H1 (cell line): ENCODE data around the gene HECTD1. TPM values are rescaled to one million over a fixed set of nuclear protein-coding genes. Genes with fewer than 3 reads are reported as not detected.

ENCODE experiments used
- CTCF ChIA-PET: fragments of 300-600 bp; sonication (Branson Sonifier 250); formaldehyde crosslinking; loops from one replicate; lab custom pipeline; 2021; ENCODE audit not compliant: partially characterized antibody; lab: Charles Lee
- POLR2A ChIA-PET: fragments of 300-600 bp; sonication (Branson Sonifier 250); formaldehyde crosslinking; loops from one replicate; lab custom pipeline; 2021; ENCODE audit warnings: inconsistent platforms; ENCODE audit not compliant: partially characterized antibody; lab: Charles Lee
- DNase-seq, 2 experiments: peaks; one replicate each; pipeline versions ENCODE4 v3.0.0 to v3.0.0-alpha.2; 2010 to 2022; ENCODE audit warnings: low spot score in 2 of 2, low read depth in 1 of 2, mixed read lengths in 1 of 2
- FAIRE-seq: peaks from 2 replicates; lab custom pipeline; 2011; peaks lifted over from hg19 to GRCh38; lab: Jason Lieb, UNC
- H2AFZ ChIP-seq: 2 replicates; pipeline ENCODE4 v1.8.1; 2012; ENCODE audit warnings: low read length, inconsistent platforms
- H2AK5ac ChIP-seq: 2 replicates; pipeline ENCODE4 v1.6.1; 2013; ENCODE audit warnings: low read depth, low read length
- H2BK120ac ChIP-seq: replicated peaks from 2 replicates; pipeline ENCODE3; 2013; ENCODE audit warnings: low read depth, low read length, inconsistent platforms
- H2BK12ac ChIP-seq: 2 replicates; pipeline ENCODE4 v1.6.1; 2013; ENCODE audit warnings: low read depth, low read length
- H2BK15ac ChIP-seq: 2 replicates; pipeline ENCODE4 v1.6.1; 2013; ENCODE audit warnings: low read length
- H2BK20ac ChIP-seq: 2 replicates; pipeline ENCODE4 v1.6.1; 2013; ENCODE audit warnings: low read length
- H2BK5ac ChIP-seq: 2 replicates; pipeline ENCODE4 v1.6.1; 2013; ENCODE audit warnings: low read depth, low read length
- H3K14ac ChIP-seq: 2 replicates; pipeline ENCODE4 v1.6.1; 2013; ENCODE audit warnings: inconsistent platforms; ENCODE audit not compliant: insufficient read length
- H3K18ac ChIP-seq: 2 replicates; pipeline ENCODE4 v1.6.1; 2013; ENCODE audit warnings: low read length; ENCODE audit errors: extremely low read depth
- H3K23ac ChIP-seq: 2 replicates; pipeline ENCODE4 v1.6.1; 2013; ENCODE audit warnings: inconsistent platforms; ENCODE audit not compliant: insufficient read length
- H3K23me2 ChIP-seq: 2 replicates; pipeline ENCODE4 v1.6.1; 2013; ENCODE audit warnings: low read depth, low read length
- H3K27ac ChIP-seq: 2 replicates; pipeline ENCODE4 v1.6.1; 2011; ENCODE audit warnings: low read depth, low read length, inconsistent platforms
- H3K27me3 ChIP-seq, 4 experiments: replicated peaks in 1 of 4; 1 replicate in 1 of 4; 2 replicates in 3 of 4; pipeline versions ENCODE4 v1.6.1 to v1.8.1; 2011 to 2013; ENCODE audit warnings: low read length in 3 of 4, mild to moderate bottlenecking in 3 of 4, inconsistent platforms in 2 of 4, mixed read lengths in 2 of 4, moderate library complexity in 1 of 4; ENCODE audit not compliant: control insufficient read depth in 3 of 4, insufficient read depth in 3 of 4; ENCODE audit errors: extremely low read depth in 1 of 4
- H3K36me3 ChIP-seq, 4 experiments: 2 replicates each; pipeline versions ENCODE4 v1.6.1 to v1.8.1; 2011 to 2013; ENCODE audit warnings: mild to moderate bottlenecking in 4 of 4, low read length in 3 of 4, moderate library complexity in 2 of 4, control low read depth in 1 of 4, inconsistent platforms in 1 of 4; ENCODE audit not compliant: insufficient read depth in 4 of 4, control insufficient read depth in 2 of 4
- H3K4ac ChIP-seq: replicated peaks from 2 replicates; pipeline ENCODE3; 2013; ENCODE audit warnings: low read length, low read depth, mixed read lengths, inconsistent platforms; ENCODE audit not compliant: insufficient read length
- H3K4me1 ChIP-seq, 4 experiments: replicated peaks in 1 of 4; 1 replicate in 1 of 4; 2 replicates in 3 of 4; pipeline versions ENCODE4 v1.6.1 to v1.8.1; 2011 to 2013; ENCODE audit warnings: low read length in 3 of 4, inconsistent platforms in 2 of 4, mixed read lengths in 1 of 4; ENCODE audit not compliant: insufficient read depth in 4 of 4, control insufficient read depth in 3 of 4
- H3K4me2 ChIP-seq, 2 experiments: 2 replicates each; pipeline versions ENCODE4 v1.6.1 to v1.8.1; 2011 to 2013; ENCODE audit warnings: low read depth in 2 of 2, low read length in 2 of 2, control low read depth in 1 of 2, inconsistent platforms in 1 of 2, mild to moderate bottlenecking in 1 of 2; ENCODE audit not compliant: insufficient read depth in 1 of 2
- H3K4me3 ChIP-seq, 4 experiments: fragments of 200-600, 300-600 bp in 1 of 4; sonication (generic), shearing (Covaris generic), sonication (Bioruptor Twin) in 1 of 4; 2 replicates each; pipeline versions ENCODE4 v1.5.1 to v1.8.1; 2011 to 2016; ENCODE audit warnings: low read length in 4 of 4, low read depth in 3 of 4, control low read depth in 2 of 4, inconsistent platforms in 2 of 4, mild to moderate bottlenecking in 2 of 4, mixed read lengths in 1 of 4, moderate library complexity in 1 of 4; ENCODE audit not compliant: insufficient read depth in 2 of 4; ENCODE audit errors: extremely low read depth in 1 of 4
- H3K56ac ChIP-seq: replicated peaks from 2 replicates; pipeline ENCODE3; 2013; ENCODE audit warnings: low read depth, mild to moderate bottlenecking, mixed read lengths, low read length, inconsistent platforms; ENCODE audit not compliant: insufficient read length
- H3K79me1 ChIP-seq: 2 replicates; pipeline ENCODE4 v1.6.1; 2013; ENCODE audit warnings: low read depth, low read length, control low read depth
- H3K79me2 ChIP-seq, 2 experiments: 2 replicates each; pipeline versions ENCODE4 v1.6.1 to v1.8.1; 2012 to 2013; ENCODE audit warnings: low read length in 2 of 2, mild to moderate bottlenecking in 2 of 2, inconsistent platforms in 1 of 2; ENCODE audit not compliant: insufficient read depth in 2 of 2, control insufficient read depth in 1 of 2
- H3K9ac ChIP-seq, 4 experiments: replicated peaks in 1 of 4; 1 replicate in 1 of 4; 2 replicates in 3 of 4; pipeline versions ENCODE4 v1.6.1 to v1.8.1; 2011 to 2013; ENCODE audit warnings: low read depth in 3 of 4, low read length in 3 of 4, control low read depth in 2 of 4, mild to moderate bottlenecking in 2 of 4, moderate library complexity in 2 of 4, inconsistent platforms in 1 of 4; ENCODE audit errors: extremely low read depth in 1 of 4
- H3K9me3 ChIP-seq, 2 experiments: 2 replicates each; pipeline versions ENCODE4 v1.6.1 to v1.8.1; 2012 to 2013; ENCODE audit warnings: mild to moderate bottlenecking in 2 of 2, moderate library complexity in 2 of 2, control low read depth in 1 of 2, inconsistent platforms in 1 of 2, low read depth in 1 of 2, low read length in 1 of 2, mixed read lengths in 1 of 2; ENCODE audit not compliant: insufficient read depth in 2 of 2
- H4K20me1 ChIP-seq, 2 experiments: replicated peaks in 1 of 2; 2 replicates each; pipeline versions ENCODE3 to v1.8.1; 2011 to 2013; ENCODE audit warnings: inconsistent platforms in 2 of 2, low read length in 2 of 2, mild to moderate bottlenecking in 1 of 2; ENCODE audit not compliant: insufficient read depth in 2 of 2, control insufficient read depth in 1 of 2
- H4K5ac ChIP-seq: 2 replicates; pipeline ENCODE4 v1.6.1; 2013; ENCODE audit warnings: low read length, low read depth, mixed read lengths, inconsistent platforms; ENCODE audit not compliant: insufficient read length
- H4K8ac ChIP-seq: 2 replicates; pipeline ENCODE4 v1.8.0; 2013; ENCODE audit warnings: mild to moderate bottlenecking, moderate library complexity, low read length, inconsistent platforms; ENCODE audit not compliant: insufficient read depth; ENCODE audit errors: extremely low read depth
- H4K91ac ChIP-seq: replicated peaks from 2 replicates; pipeline ENCODE3; 2013; ENCODE audit warnings: low read length, mixed read lengths, inconsistent platforms; ENCODE audit not compliant: insufficient read length
- ASH2L ChIP-seq: fragments of 200-600, 300-600 bp; sonication (generic); IDR thresholded peaks from one replicate; pipeline ENCODE4 v1.7.1; 2017; ENCODE audit warnings: low read length
- BACH1 ChIP-seq: IDR thresholded peaks from 2 replicates; pipeline ENCODE4 v1.6.1; 2012; ENCODE audit warnings: low read length, improper control_type of control experiment
- EP300 ChIP-seq, 2 experiments: IDR thresholded peaks; 1 replicate in 1 of 2; 2 replicates in 1 of 2; pipeline ENCODE4 v1.6.1; 2011 to 2012; ENCODE audit warnings: low read depth in 2 of 2, low read length in 2 of 2, mild to moderate bottlenecking in 2 of 2, borderline replicate concordance in 1 of 2, inconsistent platforms in 1 of 2, moderate library complexity in 1 of 2
- EZH2 ChIP-seq: fragments of 200-600 bp; sonication (generic); IDR thresholded peaks from 2 replicates; pipeline ENCODE4 v1.7.1; 2012; ENCODE audit warnings: low read depth, mild to moderate bottlenecking, moderate library complexity, low read length, inconsistent platforms; ENCODE audit not compliant: severe bottlenecking
- KDM4A ChIP-seq: IDR thresholded peaks from one replicate; pipeline ENCODE4 v1.7.1; 2012; ENCODE audit warnings: low read depth, mild to moderate bottlenecking, moderate library complexity, low read length, inconsistent platforms; ENCODE audit not compliant: severe bottlenecking
- KDM5A ChIP-seq: fragments of 200-600 bp; IDR thresholded peaks from 2 replicates; pipeline ENCODE4 v1.7.1; 2012; ENCODE audit warnings: mild to moderate bottlenecking, low read length, inconsistent platforms, mixed read lengths
- MAX ChIP-seq: IDR thresholded peaks from 2 replicates; pipeline ENCODE4 v1.6.1; 2012; ENCODE audit warnings: inconsistent platforms
- PHF8 ChIP-seq: fragments of 200-600 bp; sonication (generic); conservative IDR thresholded peaks from 2 replicates; pipeline ENCODE4 v1.7.1; 2012; ENCODE audit warnings: low read depth, mild to moderate bottlenecking, inconsistent platforms, low read length, moderate library complexity
- POLR2A ChIP-seq, 2 experiments: IDR thresholded peaks; 1 replicate in 1 of 2; 2 replicates in 1 of 2; pipeline ENCODE4 v1.6.1; 2011; ENCODE audit warnings: low read depth in 2 of 2, low read length in 2 of 2, mild to moderate bottlenecking in 2 of 2; ENCODE audit errors: control extremely low read depth in 1 of 2
- RFX5 ChIP-seq: IDR thresholded peaks from 2 replicates; pipeline ENCODE4 v1.6.1; 2011; ENCODE audit warnings: low read depth, low read length, improper control_type of control experiment, borderline replicate concordance
- TEAD4 ChIP-seq: IDR thresholded peaks from 2 replicates; pipeline ENCODE4 v1.6.1; 2012; ENCODE audit warnings: low read depth, low read length, inconsistent platforms, mixed read lengths
- YY1 ChIP-seq: IDR thresholded peaks from 2 replicates; pipeline ENCODE4 v1.6.1; 2011; ENCODE audit warnings: low read depth, mild to moderate bottlenecking, low read length
- ZNF274 ChIP-seq: IDR thresholded peaks from 2 replicates; pipeline ENCODE4 v1.7.0; 2012; ENCODE audit warnings: low read length, borderline replicate concordance; ENCODE audit errors: extremely low read depth
- WGBS, 2 experiments: shearing (Covaris generic) in 1 of 2; methylation state at CpG; one replicate each; pipeline versions ENCODE4 v1.1.6 to v1.1.7; 2013 to 2015; ENCODE audit warnings: low lambda C conversion rate in 2 of 2, mixed read lengths in 2 of 2, inconsistent platforms in 1 of 2, low coverage in 1 of 2, missing lambda C conversion rate in 1 of 2; ENCODE audit not compliant: insufficient replicate concordance in 2 of 2, insufficient coverage in 1 of 2, insufficient read length in 1 of 2; ENCODE audit errors: extremely low coverage in 1 of 2, missing lambda C conversion rate in 1 of 2; 5-methylcytosine and 5-hydroxymethylcytosine counted together
- polyA plus RNA-seq, 7 experiments: library from polyadenylated mRNA; depleted of rRNA in 3 of 7; stranded (reverse) in 5 of 7; unstranded in 2 of 7; fragments of >200 nt in 5 of 7; fragments of 200-250 nt in 2 of 7; gene quantifications; 1 replicate in 5 of 7; 2 replicates in 1 of 7; 4 replicates in 1 of 7; pipeline versions ENCODE4 v1.2.1 to v1.2.3, GENCODE V29; 2011 to 2013; ENCODE audit warnings: missing spikeins in 2 of 7, mixed read lengths in 2 of 7
- total RNA-seq: library from RNA; stranded (reverse); fragmentation: NEBNext Ultra II Directional; extraction: Animal tissue kit (Norgen Biotek cat#: 25700); gene quantifications from 2 replicates; pipeline ENCODE4 v1.2.1, GENCODE V29; 2021

HECTD1 gene
- total and polyA plus RNA-seq, 2 of the 8 experiments (the other 6 are each of a cell fraction or from before 2014, with no cell fraction given) = 44.7 to 105 TPM

DNA sequence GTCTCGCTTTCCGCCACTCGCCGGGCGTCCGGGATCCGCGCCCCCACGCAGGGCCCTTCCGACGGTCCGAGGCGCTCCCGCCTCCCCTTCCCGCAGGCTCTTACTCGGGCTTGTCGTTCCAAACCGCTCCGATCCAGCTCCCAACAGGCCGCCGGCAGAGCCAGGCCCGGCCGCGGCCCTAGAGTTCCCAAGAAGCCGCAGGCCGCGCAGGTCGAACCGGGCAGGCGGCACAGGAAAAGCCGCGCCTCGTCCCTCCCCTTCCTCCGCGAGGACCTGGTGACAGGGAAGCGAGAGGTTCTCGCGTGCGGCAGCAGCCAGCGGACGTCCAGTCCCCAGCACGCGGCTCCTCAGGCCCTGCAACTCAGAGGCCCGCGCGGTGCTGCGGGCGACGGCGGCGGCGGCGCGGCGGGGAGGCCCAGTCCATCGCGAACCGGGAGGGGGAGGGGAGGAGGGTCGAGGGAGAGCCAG is 272 bp downstream of the HECTD1 start:
- H3K36me3 ChIP-seq = peaks cover 0 to 8% (median 4%) of the 10 kb centered on the region in 4 experiments; a peak in 2 of 8 replicates
- peaks cover 10% of the 10 kb centered on the region for H3K23me2 ChIP-seq
- H2AK5ac ChIP-seq = no peak overlapping the region
- 1% methylated on average over 29 of the region's 59 CpGs; no CpG with 5 or more reads in 1 of the 2 experiments for WGBS, 2 experiments
- FAIRE-seq (no peak), DNase-seq (no peak)
- peaks cover 3 to 8% of the 10 kb centered on the region in 2 experiments for H4K20me1 ChIP-seq
- no peak overlapping the region for H3K4ac ChIP-seq
- H3K4me2 ChIP-seq = peak overlapping the region; percentile 78 to 93
- peaks cover 0 to 1% (median 0%) of the 10 kb centered on the region in 4 experiments; a peak in 1 of 7 replicates for H3K4me1 ChIP-seq
- H2BK5ac ChIP-seq = peak overlapping the region; percentile 93; the same call in 1 of the 2 replicates
- no peak overlapping the region for H2BK15ac ChIP-seq
- H2BK20ac ChIP-seq = no peak overlapping the region
- peak overlapping the region; percentile 81; the same call in 1 of the 2 replicates for H2AFZ ChIP-seq
- H4K8ac ChIP-seq = peak overlapping the region; percentile 99
- no peak overlapping the region for H2BK120ac ChIP-seq
- H4K91ac ChIP-seq = peak overlapping the region; percentile 80
- ChIA-PET POLR2A (interaction anchor here (0.7 to 4.0 kb wide), 16 partner anchors 8 to 251 kb away, joined by 3 to 23 read pairs (median 4); partner anchors contain the start of gene STRN3), CTCF (interaction anchor here (0.6 to 3.3 kb wide), 10 partner anchors 10 to 91 kb away, joined by 3 to 15 read pairs (median 4); no protein-coding TSS in a partner anchor)
- peak overlapping the region; percentile 93 for H3K27ac ChIP-seq
- no peak overlapping the region for H3K14ac ChIP-seq
- peak overlapping the region; percentile 94 to 98 (median 96) for H3K9ac ChIP-seq
- H3K9me3 ChIP-seq = no peaks in the 10 kb centered on the region
- peak overlapping the region; percentile 96 for H4K5ac ChIP-seq
- H3K18ac ChIP-seq = peak overlapping the region; percentile 95
- no peaks in the 10 kb centered on the region for H3K79me1 ChIP-seq
- H3K56ac ChIP-seq = peak overlapping the region; percentile 89
- peak overlapping the region; percentile 73 to 99 (median 80) for H3K4me3 ChIP-seq
- H3K27me3 ChIP-seq = no peaks in the 10 kb centered on the region
- peaks cover 4 to 37% of the 10 kb centered on the region in 2 experiments; a peak in 3 of 4 replicates for H3K79me2 ChIP-seq
- 0 out of 2 replicates have a peak overlapping the region, but pooled peaks have one; percentile 39 for H2BK12ac ChIP-seq
- H3K23ac ChIP-seq = no peak overlapping the region
- TF ChIP-seq EZH2 = no peak
- no peak for TF ChIP-seq RFX5
- 0 out of 2 replicates have a peak, but pooled peaks have one; percentile 30 for TF ChIP-seq KDM5A
- no peak for TF ChIP-seq TEAD4
- no peak for TF ChIP-seq EP300 (IDR thresholded peaks at IDR 0.05; ENCODE audit: borderline replicate concordance in 1 of 2, low read depth in 2 of 2, low read length in 2 of 2)
- no peak for TF ChIP-seq ZNF274
- peak; percentile 91 for TF ChIP-seq ASH2L
- peak; percentile 78 for TF ChIP-seq MAX
- peak; percentile 29 to 65; a peak in 2 of 3 replicates for TF ChIP-seq POLR2A (IDR thresholded peaks at IDR 0.05; ENCODE audit: control extremely low read depth in 1 of 2, low read depth in 2 of 2, low read length in 2 of 2)
- TF ChIP-seq BACH1 = no peak
- no peak for TF ChIP-seq YY1
- TF ChIP-seq PHF8 = peak; percentile 91
- TF ChIP-seq KDM4A = peak; percentile 77
